IPS DF 4.7 (cell line): ENCODE results near the gene EHBP1.

ENCODE experiments used
- DNase-seq: peaks from one replicate; pipeline ENCODE4 v3.0.0-alpha.2; 2013; ENCODE audit warnings: low spot score; ENCODE audit errors: extremely low read depth

Gene EHBP1

GRCh38 chr2:62783679-62784078 lies 78.2 kb downstream of the EHBP1 start:
- no peak for DNase-seq

GRCh38 chr2:62784341-62784740 lies 78.8 kb downstream of the EHBP1 start:
- no peak for DNase-seq

GRCh38 chr2:62785216-62785615 lies 79.7 kb downstream of the EHBP1 start:
- DNase-seq, result no peak

GRCh38 chr2:62785810-62786597 lies 80.5 kb downstream of the EHBP1 start:
- DNase-seq, result no peak

- DNase-seq, result no peak
Measured at GRCh38 chr2:62787386-62787785, 81.9 kb downstream of the EHBP1 start.

- no peak for DNase-seq
Measured at GRCh38 chr2:62789518-62789917, 84.0 kb downstream of the EHBP1 start.

- no peak for DNase-seq
Measured at GRCh38 chr2:62789918-62790317, 84.4 kb downstream of the EHBP1 start.

- no peak for DNase-seq
Measured at GRCh38 chr2:62792408-62792807, 86.9 kb downstream of the EHBP1 start.

- DNase-seq, result no peak
Measured at GRCh38 chr2:62793213-62793612, 87.7 kb downstream of the EHBP1 start.

- DNase-seq, result no peak
Measured at GRCh38 chr2:62794791-62795190, 89.3 kb downstream of the EHBP1 start.

GRCh38 chr2:62795341-62795740 lies 89.8 kb downstream of the EHBP1 start:
- DNase-seq, result no peak

- no peak for DNase-seq
Measured at GRCh38 chr2:62797107-62797506, 91.6 kb downstream of the EHBP1 start.

- no peak for DNase-seq
Measured at GRCh38 chr2:62800618-62801017, 95.1 kb downstream of the EHBP1 start.

- DNase-seq, result no peak
Measured at GRCh38 chr2:62801110-62801509, 95.6 kb downstream of the EHBP1 start.

GRCh38 chr2:62801814-62802523 lies 96.5 kb downstream of the EHBP1 start:
- no peak for DNase-seq

- no peak for DNase-seq
Measured at GRCh38 chr2:62803961-62804360, 98.4 kb downstream of the EHBP1 start.

GRCh38 chr2:62806231-62806630 lies 100.7 kb downstream of the EHBP1 start:
- DNase-seq, result no peak

- DNase-seq, result no peak
Measured at GRCh38 chr2:62808554-62808953, 103.0 kb downstream of the EHBP1 start.

GRCh38 chr2:62811086-62811485 lies 105.6 kb downstream of the EHBP1 start:
- DNase-seq, result no peak

- DNase-seq, result no peak
Measured at GRCh38 chr2:62811972-62812371, 106.5 kb downstream of the EHBP1 start.

- DNase-seq, result no peak
Measured at GRCh38 chr2:62812921-62813825, 107.7 kb downstream of the EHBP1 start.

- no peak for DNase-seq
Measured at GRCh38 chr2:62814123-62814522, 108.6 kb downstream of the EHBP1 start.
